Hepatocyte (in vitro differentiated cells): ENCODE data around the gene CCDC81. TPM values are rescaled to one million over a fixed set of nuclear protein-coding genes. Genes with fewer than 3 reads are reported as not detected.
"Not testable (repeated sequence)": the region's sequence is repeated elsewhere in the genome, so short reads cannot be mapped to it uniquely, and the experiment has no call there.

Experiments
- DNase-seq: peaks from one replicate; pipeline ENCODE4 v3.0.0-alpha.2; 2016; ENCODE audit warnings: low spot score
- H2AFZ ChIP-seq: fragments of 200-600 bp; sonication (generic); 2 replicates; pipeline ENCODE4 v1.6.0; 2016; ENCODE audit warnings: antibody characterized with exemption, mild to moderate bottlenecking
- H3K27ac ChIP-seq: fragments of 200-600 bp; sonication (generic); 2 replicates; pipeline ENCODE4 v1.5.1; 2016; ENCODE audit warnings: mild to moderate bottlenecking
- H3K27me3 ChIP-seq: fragments of 200-600 bp; sonication (generic); 2 replicates; pipeline ENCODE4 v1.6.1; 2016
- H3K36me3 ChIP-seq: fragments of 200-600 bp; sonication (generic); replicated peaks from 2 replicates; pipeline ENCODE4 v1.5.1; 2016; ENCODE audit warnings: low read depth; ENCODE audit not compliant: insufficient read depth
- H3K4me1 ChIP-seq: fragments of 200-600 bp; sonication (generic); 2 replicates; pipeline ENCODE4 v1.5.1; 2016; ENCODE audit warnings: mild to moderate bottlenecking, moderate library complexity; ENCODE audit not compliant: insufficient read depth
- H3K4me2 ChIP-seq: fragments of 200-600 bp; sonication (generic); 2 replicates; pipeline ENCODE4 v1.6.0; 2016
- H3K4me3 ChIP-seq: fragments of 200-600 bp; sonication (generic); 2 replicates; pipeline ENCODE4 v1.5.1; 2016; ENCODE audit warnings: mild to moderate bottlenecking
- H3K79me2 ChIP-seq: fragments of 200-600 bp; sonication (generic); 2 replicates; pipeline ENCODE4 v1.6.0; 2017; ENCODE audit warnings: mild to moderate bottlenecking
- H3K9me2 ChIP-seq: fragments of 200-600 bp; sonication (generic); replicated peaks from 2 replicates; pipeline ENCODE4 v1.6.0; 2017; ENCODE audit warnings: mild to moderate bottlenecking; ENCODE audit not compliant: insufficient read depth
- H3K9me3 ChIP-seq: fragments of 200-600 bp; sonication (generic); 2 replicates; pipeline ENCODE4 v1.5.1; 2016; ENCODE audit warnings: low read depth, mild to moderate bottlenecking
- H4K20me1 ChIP-seq: fragments of 200-600 bp; sonication (generic); 2 replicates; pipeline ENCODE4 v1.6.0; 2016; ENCODE audit warnings: mild to moderate bottlenecking; ENCODE audit not compliant: insufficient read depth, poor library complexity, severe bottlenecking
- CTCF ChIP-seq: fragments of 200-600 bp; sonication (generic); IDR thresholded peaks from 2 replicates; pipeline ENCODE4 v1.5.1; 2016; ENCODE audit warnings: antibody characterized with exemption, mild to moderate bottlenecking; ENCODE audit not compliant: poor library complexity
- EZH2 ChIP-seq: fragments of 200-600 bp; sonication (generic); IDR thresholded peaks from 2 replicates; pipeline ENCODE4 v1.6.1; 2016; ENCODE audit warnings: antibody characterized with exemption, mild to moderate bottlenecking, borderline replicate concordance
- EZH2phosphoT487 ChIP-seq: fragments of 200-600 bp; sonication (generic); IDR thresholded peaks from one replicate; pipeline ENCODE4 v1.6.1; 2018; ENCODE audit warnings: antibody characterized with exemption, mild to moderate bottlenecking, low read depth, moderate library complexity; ENCODE audit not compliant: unreplicated experiment, severe bottlenecking
- WGBS: methylation state at CpG from one replicate; pipeline ENCODE4 v1.1.6; 2016; ENCODE audit warnings: low lambda C conversion rate; ENCODE audit errors: missing lambda C conversion rate; 5-methylcytosine and 5-hydroxymethylcytosine counted together
- polyA plus RNA-seq: library from polyadenylated mRNA; unstranded; fragments of >200 nt; fragmentation: Nextera tagmentation; extraction: Ambion mirVana; gene quantifications from 2 replicates; pipeline ENCODE4 v1.2.1, GENCODE V29; 2016
- total RNA-seq: library from RNA; depleted of rRNA; stranded (reverse); fragments of >200 nt; gene quantifications from 2 replicates; pipeline ENCODE4 v1.2.3, GENCODE V29; 2014

Gene CCDC81
- total and polyA plus RNA-seq, 2 experiments from 2014 or later: 0.16 to 0.33 TPM

- no peaks in the 10 kb centered on the region for H3K9me2 ChIP-seq
- peaks cover 18% of the 10 kb centered on the region for H3K4me1 ChIP-seq
- H4K20me1 ChIP-seq: no peaks in the 10 kb centered on the region
- H3K27ac ChIP-seq: no peak overlapping the region
- H3K36me3 ChIP-seq: no peaks in the 10 kb centered on the region
- no peak for TF ChIP-seq EZH2phosphoT487
- TF ChIP-seq CTCF: no peak
- no peak for TF ChIP-seq EZH2
- H3K4me3 ChIP-seq: no peak overlapping the region
- no peak overlapping the region for H2AFZ ChIP-seq
- H3K4me2 ChIP-seq: no peak overlapping the region
- WGBS: 70% methylated on average over 12 of the region's 12 CpGs
- DNase-seq: no peak
- H3K27me3 ChIP-seq: no peaks in the 10 kb centered on the region
- H3K9me3 ChIP-seq: no peaks in the 10 kb centered on the region
- no peaks in the 10 kb centered on the region for H3K79me2 ChIP-seq
Observed at GRCh38 chr11:86422371-86422770, 47.7 kb downstream of the CCDC81 start.

GRCh38 chr11:86423488-86423887 is 48.8 kb downstream of the CCDC81 start:
- H3K9me2 ChIP-seq, H3K27ac ChIP-seq, H3K79me2 ChIP-seq, H3K9me3 ChIP-seq, DNase-seq, H3K4me3 ChIP-seq, H3K27me3 ChIP-seq, H4K20me1 ChIP-seq, H2AFZ ChIP-seq, H3K36me3 ChIP-seq: not testable (repeated sequence)
- Histone ChIP-seq H3K4me2 (peak overlapping the region; percentile 64), H3K4me1 (peaks cover 18% of the 10 kb centered on the region)
- WGBS: 5% methylated on average over 4 of the region's 4 CpGs

- Histone ChIP-seq H3K36me3 (no peaks in the 10 kb centered on the region), H3K9me2 (no peaks in the 10 kb centered on the region)
- no peak for TF ChIP-seq EZH2
- no peak for TF ChIP-seq EZH2phosphoT487
- TF ChIP-seq CTCF: no peak
Observed at GRCh38 chr11:86427441-86427840, 52.8 kb downstream of the CCDC81 start.

GRCh38 chr11:86431258-86431657 is 56.6 kb downstream of the CCDC81 start:
- Histone ChIP-seq H3K9me3 (no peaks in the 10 kb centered on the region), H3K4me3 (no peak overlapping the region), H4K20me1 (no peaks in the 10 kb centered on the region), H3K4me2 (no peak overlapping the region), H3K27me3 (no peaks in the 10 kb centered on the region), H3K9me2 (no peaks in the 10 kb centered on the region), H2AFZ (no peak overlapping the region), H3K4me1 (no peaks in the 10 kb centered on the region), H3K79me2 (no peaks in the 10 kb centered on the region), H3K27ac (no peak overlapping the region), H3K36me3 (no peaks in the 10 kb centered on the region)
- DNase-seq: no peak
- no peak for TF ChIP-seq CTCF
- WGBS: 98% methylated on average over 36 of the region's 37 CpGs

More at GRCh38 chr11:86427441-86427840, 52.8 kb downstream of the CCDC81 start:
- Histone ChIP-seq H3K79me2 (no peaks in the 10 kb centered on the region), H3K4me2 (no peak overlapping the region), H4K20me1 (no peaks in the 10 kb centered on the region), H3K27ac (no peak overlapping the region), H3K4me3 (no peak overlapping the region), H3K9me3 (no peaks in the 10 kb centered on the region), H3K27me3 (no peaks in the 10 kb centered on the region), H2AFZ (no peak overlapping the region), H3K4me1 (peaks cover 17% of the 10 kb centered on the region)
- no peak for DNase-seq

- H4K20me1 ChIP-seq, H3K4me1 ChIP-seq, H3K36me3 ChIP-seq, H3K27ac ChIP-seq, H3K27me3 ChIP-seq, H3K79me2 ChIP-seq, H3K9me3 ChIP-seq, H3K4me3 ChIP-seq, H2AFZ ChIP-seq, H3K9me2 ChIP-seq, DNase-seq, H3K4me2 ChIP-seq: not testable (repeated sequence)
- WGBS: 97% methylated on average over 34 of the region's 38 CpGs
Observed at GRCh38 chr11:86433361-86434095, 58.8 kb downstream of the CCDC81 start.
